GM15510 (cell line): ENCODE data around the gene SH2D3A.

ENCODE experiments used
- POLR2A ChIP-seq: IDR thresholded peaks from 3 replicates; pipeline ENCODE4 v1.6.1; 2011; ENCODE audit warnings: borderline replicate concordance; ENCODE audit not compliant: insufficient read length; ENCODE audit errors: extremely low read depth

Gene SH2D3A

DNA sequence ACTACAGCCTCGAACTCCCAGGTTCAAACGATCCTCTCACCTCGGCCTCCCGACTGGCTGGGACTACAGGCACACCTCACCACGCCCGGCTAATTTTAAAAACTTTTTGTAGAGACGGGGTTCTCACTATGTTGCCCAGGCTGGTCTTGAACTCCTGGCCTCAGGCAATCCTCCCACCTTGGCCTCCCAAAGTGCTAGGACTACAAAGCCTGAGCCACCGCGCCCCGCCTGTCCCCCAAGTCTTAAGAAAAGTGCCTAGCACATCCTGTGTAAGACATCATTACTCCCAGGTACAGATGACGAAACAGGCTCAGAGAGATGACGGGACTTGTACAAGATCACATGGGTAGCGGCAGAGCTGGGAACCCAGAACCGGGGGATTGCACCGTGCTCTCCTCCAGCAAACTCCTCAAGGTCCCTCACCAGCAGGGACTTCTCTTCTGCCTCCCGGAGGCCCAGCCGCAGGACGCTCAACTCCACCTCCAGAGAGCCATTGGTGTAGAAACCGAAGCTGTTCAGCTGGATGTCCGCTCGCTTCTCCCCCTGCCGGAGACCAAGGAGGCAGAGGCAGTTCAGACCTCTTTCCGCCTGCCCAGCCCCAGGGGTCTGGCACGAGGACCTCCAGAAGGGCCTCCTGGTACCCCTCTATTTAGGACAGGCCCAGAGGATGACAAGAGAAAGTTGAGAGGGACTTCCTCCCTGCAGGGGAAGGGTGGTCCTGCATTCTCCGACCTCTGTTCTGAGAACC, 30.9 kb downstream of the SH2D3A start:
- TF ChIP-seq POLR2A: peak; percentile 58

DNA sequence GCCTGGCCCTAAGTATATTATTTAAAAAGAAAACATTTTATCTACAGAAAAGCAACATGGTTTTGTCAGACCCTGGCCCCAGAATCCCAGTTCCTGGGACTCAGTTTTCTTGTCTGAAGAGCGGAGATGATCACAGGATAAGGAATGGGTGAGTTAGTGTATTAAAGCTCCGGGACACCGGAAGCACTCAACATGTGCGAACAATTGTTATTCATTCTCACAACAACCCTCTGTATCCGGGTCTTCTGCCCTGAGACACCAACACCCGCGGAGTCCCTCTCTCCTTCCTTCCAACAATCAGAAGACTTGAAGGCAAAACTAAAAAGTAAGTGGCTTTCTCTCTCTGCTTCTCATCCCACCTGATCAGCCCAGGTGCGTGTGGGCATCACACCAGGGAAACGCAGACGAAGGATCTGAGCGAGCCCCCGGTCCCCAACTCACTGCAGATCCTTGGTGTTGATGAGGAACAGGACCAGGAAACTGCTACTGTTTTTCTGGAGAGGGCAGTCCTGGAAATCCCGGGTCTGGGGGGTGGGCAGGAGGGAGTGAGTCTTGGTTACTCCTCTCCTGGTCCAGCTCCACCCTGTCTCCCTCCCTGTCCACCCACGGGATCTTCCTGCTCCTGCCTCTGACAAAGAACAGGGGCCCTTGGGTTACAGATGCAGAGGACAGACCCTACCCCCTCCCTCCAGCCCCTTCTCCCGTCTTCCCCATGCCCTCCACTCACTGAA, 31.9 kb downstream of the SH2D3A start:
- TF ChIP-seq POLR2A: no peak

DNA sequence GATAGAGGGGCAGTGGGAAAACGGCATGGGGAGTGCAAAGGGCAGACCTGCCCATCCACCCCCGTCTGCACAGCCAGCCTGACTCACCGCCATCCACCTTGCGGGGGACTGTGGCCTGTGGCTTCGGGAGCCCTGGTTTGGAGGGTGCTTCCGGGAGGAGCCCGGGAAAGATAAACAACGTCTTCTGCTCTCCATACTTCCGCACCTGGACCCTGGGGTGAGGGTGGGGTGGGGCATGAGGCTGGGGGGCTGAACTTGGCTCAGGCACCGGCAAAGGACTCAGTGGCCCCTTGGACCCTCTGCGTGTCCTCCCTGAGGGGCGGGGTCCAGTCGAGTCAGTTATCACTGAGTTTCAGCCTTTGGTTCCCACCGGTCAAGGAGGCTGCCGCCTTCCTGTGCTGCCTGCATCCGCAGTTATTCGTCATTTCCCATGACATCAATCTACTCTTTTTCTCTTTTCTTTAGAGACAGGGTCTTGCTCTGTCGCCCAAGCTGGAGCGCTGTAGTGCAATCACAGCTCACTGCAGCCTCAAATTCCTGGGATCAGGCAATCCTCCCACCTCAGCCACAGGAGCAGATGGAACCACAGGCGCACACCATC, 33.0 kb downstream of the SH2D3A start:
- no peak for TF ChIP-seq POLR2A

DNA sequence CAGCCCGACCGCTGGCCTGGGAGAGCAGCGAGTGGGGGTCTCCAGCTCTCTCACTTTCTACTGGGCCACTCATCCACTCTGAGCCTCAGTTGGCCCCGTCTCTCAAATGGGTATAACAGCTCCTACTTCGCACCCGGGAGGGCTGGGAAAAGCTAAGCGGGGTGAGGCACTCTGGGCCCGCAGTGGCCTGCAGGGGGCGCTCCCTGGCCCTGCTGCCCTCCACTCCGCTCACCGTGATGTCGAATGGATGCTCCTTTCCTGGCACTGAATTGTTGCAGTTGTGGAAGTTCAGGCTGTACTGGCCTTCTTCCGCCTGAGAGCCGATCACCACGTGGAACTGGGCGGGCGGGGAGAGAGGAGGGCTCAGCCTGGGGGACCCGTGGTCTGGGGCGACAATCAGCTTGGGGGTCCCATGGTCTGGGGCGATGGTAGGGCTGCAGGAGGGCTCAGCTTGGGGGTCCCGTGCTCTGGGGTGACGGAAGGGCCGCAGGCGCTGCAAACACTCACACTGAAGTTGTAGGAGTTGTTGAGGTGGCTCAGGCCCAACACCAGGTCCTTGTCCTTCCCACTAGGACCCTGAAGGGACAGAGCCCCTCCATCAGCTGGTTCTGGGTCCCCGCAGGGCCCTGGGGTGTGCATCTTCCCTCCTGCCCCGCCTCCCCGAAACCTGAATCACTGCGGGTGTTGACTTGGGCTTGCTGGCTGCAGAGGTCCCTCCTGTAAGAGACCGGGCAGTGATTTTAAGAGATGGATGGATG, 33.7 kb downstream of the SH2D3A start:
- no peak for TF ChIP-seq POLR2A

DNA sequence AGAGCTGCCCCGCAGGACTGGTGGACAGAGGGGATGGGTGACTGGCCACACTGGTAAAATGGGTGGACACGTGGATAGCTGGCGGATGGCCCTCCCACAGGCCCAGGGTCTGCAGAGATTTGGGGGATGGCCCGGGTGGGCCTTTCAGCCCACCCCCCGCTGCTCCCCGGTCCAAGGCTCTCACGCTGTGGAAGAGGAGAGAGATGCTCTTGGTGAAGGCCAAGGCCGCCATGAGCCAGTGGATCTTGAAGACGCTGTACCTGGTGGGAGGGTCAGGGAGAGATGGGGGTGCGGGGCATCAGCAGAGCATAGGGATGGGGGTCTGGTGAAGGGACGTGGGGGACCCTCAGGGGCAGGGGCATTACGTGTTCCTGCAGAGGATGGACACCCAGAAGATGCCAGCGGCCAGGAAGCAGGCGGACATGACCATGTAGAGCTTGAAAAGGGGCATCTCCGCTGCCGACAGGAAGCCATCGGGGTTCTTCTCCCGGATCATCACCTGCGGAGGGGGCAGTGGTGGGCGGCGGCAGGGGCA, 34.4 kb downstream of the SH2D3A start:
- no peak for TF ChIP-seq POLR2A

DNA sequence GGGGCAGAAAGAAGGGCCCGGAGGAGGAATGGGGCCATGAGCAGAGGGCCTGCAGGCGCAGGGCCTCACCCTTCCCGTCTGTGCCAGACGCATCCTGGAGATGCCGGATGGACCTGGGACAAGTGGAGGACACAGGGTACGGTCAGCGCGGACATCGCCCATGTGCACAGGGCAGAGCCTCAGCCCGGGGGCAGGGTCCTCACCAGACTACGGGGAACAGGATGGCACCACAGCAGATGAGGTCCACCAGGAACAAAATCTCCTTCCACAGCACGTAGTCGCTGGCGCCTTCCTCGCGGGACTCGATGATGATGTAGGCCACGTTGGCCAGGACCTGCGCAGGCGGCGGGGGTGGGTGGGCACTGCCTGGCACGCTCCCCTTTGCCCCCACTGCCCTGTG, 35.4 kb downstream of the SH2D3A start:
- no peak for TF ChIP-seq POLR2A

DNA sequence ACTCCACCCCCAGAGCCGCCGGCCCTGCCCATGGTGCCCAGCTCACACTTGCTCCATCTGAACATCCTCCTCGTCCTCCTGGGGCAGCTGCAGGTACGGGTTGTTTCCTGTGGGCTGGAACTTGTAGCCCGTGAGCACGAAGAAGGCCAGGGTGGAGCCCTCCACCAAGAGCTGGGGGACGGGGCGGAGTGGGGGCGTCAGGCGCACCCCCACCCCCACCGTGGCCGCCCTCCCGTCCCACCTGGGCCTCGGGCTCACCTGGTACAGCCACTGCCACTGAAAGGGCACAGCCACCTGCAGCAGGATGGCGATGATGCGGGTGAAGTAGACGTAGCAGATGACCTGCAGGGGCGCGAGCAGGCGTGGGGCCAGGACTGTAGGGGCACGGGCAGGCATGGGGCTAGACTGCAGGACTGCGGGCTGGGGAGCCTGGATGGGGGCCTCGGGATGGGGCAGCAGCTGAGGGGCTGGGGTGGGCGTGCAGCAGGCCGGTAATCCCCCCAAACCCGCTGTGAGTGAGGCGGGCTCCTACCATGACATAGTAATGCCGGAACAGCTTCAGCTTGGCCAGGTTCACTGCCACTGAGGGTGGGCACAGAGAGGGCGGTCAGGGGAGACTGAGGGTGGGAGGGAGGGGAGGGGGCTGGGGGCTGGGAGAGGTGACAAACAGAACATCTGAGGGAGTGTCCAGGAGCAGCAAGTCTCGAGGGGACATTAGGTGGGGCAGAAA, 36.1 kb downstream of the SH2D3A start:
- TF ChIP-seq POLR2A: no peak

DNA sequence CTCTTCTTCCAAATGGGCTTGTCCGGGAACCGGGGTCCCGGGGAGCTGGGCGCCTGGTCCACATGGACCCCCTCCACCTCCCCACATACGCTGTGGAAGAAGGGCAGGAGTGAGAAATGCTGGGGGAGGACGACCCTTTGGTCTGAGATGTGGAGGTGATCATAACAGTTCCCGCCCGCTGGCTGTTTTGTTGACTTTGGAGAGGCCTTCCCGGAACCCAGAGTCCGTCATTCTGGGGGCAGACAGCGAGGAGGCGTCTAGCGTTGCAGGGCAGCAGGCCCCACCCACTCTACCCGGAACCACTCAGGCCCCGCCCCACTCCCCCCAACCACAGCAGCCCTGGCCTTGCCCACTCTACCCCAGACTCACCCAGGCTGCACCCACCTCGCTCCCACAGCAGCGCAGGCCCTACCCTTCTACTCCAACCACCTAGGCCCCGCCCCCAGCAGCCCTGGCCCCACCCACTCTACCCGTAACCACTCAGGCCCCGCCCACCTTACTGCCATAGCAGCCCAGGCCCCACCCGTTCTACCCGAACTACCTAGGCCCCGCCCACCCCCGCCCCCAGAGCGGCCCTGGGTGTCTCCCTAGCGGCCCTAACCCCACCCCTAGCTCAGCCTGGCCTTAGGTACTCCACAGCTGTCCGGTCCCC, 37.0 kb downstream of the SH2D3A start:
- TF ChIP-seq POLR2A: no peak

DNA sequence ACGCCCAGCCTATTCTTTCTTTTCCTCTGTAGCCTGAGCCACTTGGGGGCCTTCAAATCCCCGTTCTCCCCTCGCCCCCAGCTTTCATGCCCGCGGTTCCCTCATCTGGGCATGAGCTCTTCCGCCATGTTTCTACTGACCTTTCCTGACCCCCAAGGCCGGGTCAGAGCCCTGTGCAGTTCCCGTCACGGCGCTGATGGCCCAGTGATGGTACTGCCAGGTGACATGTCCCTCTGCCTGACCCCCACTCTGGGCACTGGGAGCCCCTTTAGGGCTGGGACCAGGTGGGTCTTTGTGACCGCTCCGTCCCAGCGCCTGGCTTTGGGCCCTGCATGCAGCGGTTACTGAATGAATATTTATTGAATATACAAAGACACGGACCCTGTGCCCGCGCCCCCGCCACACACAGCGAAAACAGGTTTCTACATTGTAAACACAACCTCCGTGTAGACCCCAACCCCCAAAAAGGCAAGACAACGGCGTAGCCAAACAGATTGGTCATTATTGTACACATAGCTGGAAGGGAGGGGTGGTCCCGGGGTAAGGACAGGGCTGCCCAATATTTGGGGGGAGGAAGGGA, 37.6 kb downstream of the SH2D3A start:
- TF ChIP-seq POLR2A: no peak

DNA sequence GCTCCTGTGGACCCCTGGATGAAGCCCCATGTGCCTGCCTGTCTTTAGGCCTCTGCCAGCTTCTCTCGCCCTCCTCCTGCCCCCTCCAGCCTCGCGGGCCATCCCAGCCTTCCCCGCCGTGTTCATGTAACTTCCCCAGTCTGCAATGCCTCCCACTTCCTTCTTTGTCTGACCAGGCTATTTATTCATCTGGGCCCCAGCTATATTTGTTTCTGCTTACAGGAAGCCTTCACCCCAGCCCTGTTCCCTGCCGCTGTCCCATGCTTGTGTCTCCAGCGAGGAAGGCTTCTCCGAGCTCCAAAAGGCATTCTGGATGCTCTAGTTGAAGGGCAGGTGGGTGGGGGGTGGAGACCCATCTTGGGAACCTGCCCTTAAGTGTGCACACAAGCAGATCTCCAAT, 38.9 kb downstream of the SH2D3A start:
- TF ChIP-seq POLR2A: no peak

DNA sequence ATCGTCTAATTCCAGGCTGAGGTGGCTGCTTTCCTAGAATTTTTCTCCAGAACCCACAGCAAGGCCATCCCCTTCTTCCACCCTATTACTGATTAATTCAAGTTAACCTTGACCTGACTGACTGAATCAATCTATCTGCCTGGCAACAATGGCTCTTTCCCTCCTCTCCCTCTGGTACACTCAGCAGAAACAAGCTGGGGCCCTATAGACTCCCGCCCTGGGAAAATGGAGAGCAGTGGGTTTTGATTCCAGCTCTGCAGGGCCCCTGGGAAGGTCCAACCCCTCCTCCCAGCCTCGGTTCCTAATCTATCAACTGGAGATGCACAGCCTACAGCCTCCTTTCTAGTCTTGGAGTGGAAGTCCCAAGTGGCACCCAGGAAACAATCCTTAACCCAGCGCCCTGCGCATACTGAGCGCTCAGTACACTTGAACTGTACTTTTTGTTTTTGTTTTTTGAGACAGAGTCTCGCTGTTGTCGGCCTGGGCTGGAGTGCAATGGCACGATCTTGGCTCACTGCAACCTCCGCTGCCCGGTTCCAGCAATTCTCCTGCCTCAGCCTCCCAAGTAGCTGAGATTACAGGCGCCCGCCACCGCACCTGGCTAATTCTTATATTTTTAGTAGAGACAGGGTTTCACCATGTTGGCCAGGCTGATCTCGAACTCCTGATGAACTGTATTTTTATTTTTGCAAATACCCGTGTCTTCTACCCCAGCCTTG, 41.6 kb downstream of the SH2D3A start:
- no peak for TF ChIP-seq POLR2A

DNA sequence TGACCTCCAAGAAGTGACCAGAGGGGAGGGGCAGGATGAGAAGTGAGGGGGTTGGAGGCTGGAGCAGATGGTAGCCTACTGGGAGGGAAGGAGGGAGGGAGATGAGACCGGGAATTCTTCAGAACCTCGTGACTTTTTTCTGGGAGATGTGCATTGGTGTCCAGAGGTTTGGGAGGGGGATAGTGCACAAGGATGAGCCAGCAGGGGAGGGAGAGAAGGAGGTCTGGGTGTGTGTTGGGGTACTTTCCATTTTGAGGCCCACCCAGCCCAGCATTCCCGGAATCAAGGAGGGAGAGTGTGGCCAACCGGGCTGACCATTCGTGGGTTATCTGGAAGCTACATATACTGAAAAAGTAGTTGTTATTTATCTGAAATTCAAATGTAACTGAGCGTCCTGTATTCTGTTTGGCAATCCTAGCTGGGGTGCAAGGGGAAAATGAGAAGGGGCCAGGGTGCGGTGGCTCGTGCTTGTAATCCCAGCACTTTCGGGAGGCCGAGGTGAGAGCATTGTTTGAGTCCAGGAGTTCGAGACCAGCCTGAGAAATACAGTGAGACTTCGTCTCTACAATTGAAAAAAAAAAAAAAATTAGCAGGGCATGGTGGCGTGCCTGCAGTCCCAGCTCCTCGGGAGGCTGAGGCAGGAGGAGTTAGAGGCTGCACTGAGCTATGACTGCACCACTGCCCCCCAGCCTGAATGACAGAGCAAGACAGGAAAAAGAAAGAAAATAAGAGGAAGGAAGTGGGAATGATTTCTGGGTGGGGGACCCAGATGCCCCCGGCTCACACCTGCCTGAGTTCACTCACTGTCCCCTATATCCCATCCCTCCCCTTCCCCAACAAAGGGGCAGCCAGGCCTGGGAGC, 42.4 kb downstream of the SH2D3A start:
- no peak for TF ChIP-seq POLR2A
